AG04450 (cell line): ENCODE results near the gene MAP7. TPM values are rescaled to one million over a fixed set of nuclear protein-coding genes. Genes with fewer than 3 reads are reported as not detected.
A peak's percentile ranks its signal among the peaks of the same experiment; 100 is the strongest.

ENCODE experiments used
- CTCF ChIA-PET: fragments of 300-600, 350-600 bp; formaldehyde crosslinking; extraction: SDS; loops from one replicate; lab custom pipeline; 2022; ENCODE audit warnings: antibody characterized with exemption, inconsistent platforms; lab: Charles Lee
- POLR2A ChIA-PET: fragments of 350-600 bp; formaldehyde crosslinking; extraction: SDS; loops from one replicate; lab custom pipeline; 2021; ENCODE audit warnings: antibody characterized with exemption, inconsistent platforms; lab: Yijun Ruan, JAX
- DNase-seq: peaks from one replicate; pipeline ENCODE4 v3.0.0-alpha.2; 2011; ENCODE audit warnings: low read depth, low spot score
- H3K27ac ChIP-seq: one replicate; pipeline ENCODE4 v1.5.1; 2012; ENCODE audit warnings: low read depth, low read length, control low read depth
- H3K27me3 ChIP-seq: one replicate; pipeline ENCODE4 v1.6.0; 2012; ENCODE audit warnings: low read length; ENCODE audit not compliant: control insufficient read depth, insufficient read depth
- H3K4me3 ChIP-seq: 2 replicates; pipeline ENCODE4 v1.5.1; 2011; ENCODE audit warnings: mild to moderate bottlenecking, low read depth, low read length, control low read depth
- H3K9me3 ChIP-seq: 2 replicates; pipeline ENCODE4 v1.5.1; 2012; ENCODE audit warnings: low read length; ENCODE audit not compliant: control insufficient read depth, insufficient read depth
- CTCF ChIP-seq: IDR thresholded peaks from 2 replicates; pipeline ENCODE4 v1.5.1; 2011; ENCODE audit warnings: low read depth, low read length, control low read depth, inconsistent platforms
- polyA minus RNA-seq: library from RNA; depleted of rRNA, polyadenylated mRNA; stranded (reverse); fragments of >200 nt; gene quantifications from 2 replicates; pipeline ENCODE4 v1.2.3, GENCODE V29; 2011; rRNA and poly(A)+ RNA removed
- polyA plus RNA-seq: library from polyadenylated mRNA; depleted of rRNA; stranded (reverse); fragments of >200 nt; gene quantifications from 2 replicates; pipeline ENCODE4 v1.2.3, GENCODE V29; 2011; rRNA removed

The MAP7 gene
- polyA plus RNA-seq: 0.29 and 0.30 TPM in 2 replicates
- polyA minus RNA-seq: 0.18 and 0.26 TPM in 2 replicates

GRCh38 chr6:136550330-136551071, at the start of gene MAP7:
MAP7 (minus strand) TSS chr6:136550422; CDS start chr6:136550408, 14 bp downstream.
- no peak within 1 kb of the TSS for H3K27ac ChIP-seq
- H3K4me3 ChIP-seq: peak within 1 kb of the TSS; percentile 68
- DNase-seq: no peak
- H3K27me3 ChIP-seq: peaks cover 11% of the 10 kb centered on the region
- ChIA-PET POLR2A (no interaction called here), CTCF (interaction anchor here (0.6 to 1.9 kb wide), 6 partner anchors 13 to 242 kb away, joined by 3 to 9 read pairs (median 4); partner anchors contain the start of gene MAP3K5)
- peak; percentile 53 for TF ChIP-seq CTCF
- H3K9me3 ChIP-seq: no peaks in the 10 kb centered on the region; the same call in 1 of the 2 replicates

GRCh38 chr6:136599329-136600011, 49.2 kb upstream of the MAP7 start:
- no peak for DNase-seq
- POLR2A ChIA-PET: no interaction called here
- CTCF ChIA-PET: interaction anchor here (1.1 kb wide), 1 partner anchor 44 kb away, joined by 3 read pairs; no protein-coding TSS in a partner anchor
- Histone ChIP-seq H3K9me3 (no peaks in the 10 kb centered on the region), H3K4me3 (no peak overlapping the region), H3K27me3 (no peaks in the 10 kb centered on the region), H3K27ac (no peak overlapping the region)
- TF ChIP-seq CTCF: no peak

GRCh38 chr6:136598048-136598447, 47.8 kb upstream of the MAP7 start:
- H3K4me3 ChIP-seq: no peak overlapping the region
- POLR2A ChIA-PET: no interaction called here
- no peak for TF ChIP-seq CTCF
- no peak overlapping the region for H3K27ac ChIP-seq
- no peaks in the 10 kb centered on the region for H3K9me3 ChIP-seq
- H3K27me3 ChIP-seq: no peaks in the 10 kb centered on the region
- no peak for DNase-seq
- CTCF ChIA-PET: interaction anchor here (1.3 kb wide), 1 partner anchor 46 kb away, joined by 4 read pairs; no protein-coding TSS in a partner anchor

GRCh38 chr6:136594671-136595070, 44.4 kb upstream of the MAP7 start:
- DNase-seq: no peak
- TF ChIP-seq CTCF: no peak
- ChIA-PET CTCF (interaction anchor here (1.0 to 2.2 kb wide), 2 partner anchors 13 to 198 kb away, joined by 4 to 8 read pairs; partner anchors contain the start of gene MAP3K5), POLR2A (interaction anchor here (1.1 to 2.2 kb wide), 3 partner anchors 16 to 305 kb away, joined by 4 to 14 read pairs (median 7); partner anchors contain the start of genes BCLAF1 and MAP3K5)
- H3K4me3 ChIP-seq: no peak overlapping the region
- H3K27ac ChIP-seq: peak overlapping the region; percentile 95
- no peaks in the 10 kb centered on the region for H3K9me3 ChIP-seq
- no peaks in the 10 kb centered on the region for H3K27me3 ChIP-seq
